Ishikawa (cell line): ENCODE results near the gene GUCY1A1.

ENCODE experiments used
- CEBPB ChIP-seq: IDR thresholded peaks from 2 replicates; pipeline ENCODE4 v1.6.1; 2012
- CREB1 ChIP-seq: IDR thresholded peaks from 2 replicates; pipeline ENCODE4 v1.6.1; 2012; ENCODE audit warnings: low read depth
- EGR1 ChIP-seq: IDR thresholded peaks from 2 replicates; pipeline ENCODE4 v1.6.1; 2012
- EP300 ChIP-seq: IDR thresholded peaks from 2 replicates; pipeline ENCODE4 v1.6.1; 2012; ENCODE audit warnings: borderline replicate concordance
- FOXM1 ChIP-seq: IDR thresholded peaks from 2 replicates; pipeline ENCODE4 v1.6.1; 2012; ENCODE audit warnings: low read depth, borderline replicate concordance
- MAX ChIP-seq: IDR thresholded peaks from 2 replicates; pipeline ENCODE4 v1.6.1; 2012
- NFIC ChIP-seq: IDR thresholded peaks from 2 replicates; pipeline ENCODE4 v1.6.1; 2012
- RAD21 ChIP-seq: IDR thresholded peaks from 2 replicates; pipeline ENCODE4 v1.6.1; 2012; ENCODE audit warnings: low read depth
- TAF1 ChIP-seq: IDR thresholded peaks from 2 replicates; pipeline ENCODE4 v1.6.1; 2012; ENCODE audit warnings: low read depth, mild to moderate bottlenecking
- TCF12 ChIP-seq: IDR thresholded peaks from 2 replicates; pipeline ENCODE4 v1.6.1; 2012; ENCODE audit warnings: low read depth
- TEAD4 ChIP-seq: IDR thresholded peaks from 2 replicates; pipeline ENCODE4 v1.6.1; 2012
- YY1 ChIP-seq: IDR thresholded peaks from 2 replicates; pipeline ENCODE4 v1.6.1; 2012; ENCODE audit warnings: low read depth
- ZBTB7A ChIP-seq: IDR thresholded peaks from 2 replicates; pipeline ENCODE4 v1.6.1; 2012; ENCODE audit warnings: low read depth
- TF ChIP-seq, protein P1 (sequence below): IDR thresholded peaks from 2 replicates; pipeline ENCODE4 v1.6.1; 2012
- TF ChIP-seq, protein P2 (sequence below): IDR thresholded peaks from 2 replicates; pipeline ENCODE4 v1.6.1; 2012; ENCODE audit warnings: low read depth, mild to moderate bottlenecking

GUCY1A1 gene

GRCh38 chr4:155684423-155684822, 17.8 kb downstream of the GUCY1A1 start:
- no peak for TF ChIP-seq TEAD4
- no peak for TF ChIP-seq TAF1
- TF ChIP-seq FOXM1 = no peak
- TF ChIP-seq EGR1 = no peak
- TF ChIP-seq MAX = no peak
- no peak for TF ChIP-seq TCF12
- TF ChIP-seq EP300 = no peak
- TF ChIP-seq YY1 = no peak
- TF ChIP-seq NFIC = no peak
- TF ChIP-seq ZBTB7A = no peak
- TF ChIP-seq RAD21 = no peak
- no peak for TF ChIP-seq CREB1
- TF ChIP-seq, protein P1, sequence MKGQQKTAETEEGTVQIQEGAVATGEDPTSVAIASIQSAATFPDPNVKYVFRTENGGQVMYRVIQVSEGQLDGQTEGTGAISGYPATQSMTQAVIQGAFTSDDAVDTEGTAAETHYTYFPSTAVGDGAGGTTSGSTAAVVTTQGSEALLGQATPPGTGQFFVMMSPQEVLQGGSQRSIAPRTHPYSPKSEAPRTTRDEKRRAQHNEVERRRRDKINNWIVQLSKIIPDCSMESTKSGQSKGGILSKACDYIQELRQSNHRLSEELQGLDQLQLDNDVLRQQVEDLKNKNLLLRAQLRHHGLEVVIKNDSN = no peak
- TF ChIP-seq CEBPB = no peak
- TF ChIP-seq, protein P2, sequence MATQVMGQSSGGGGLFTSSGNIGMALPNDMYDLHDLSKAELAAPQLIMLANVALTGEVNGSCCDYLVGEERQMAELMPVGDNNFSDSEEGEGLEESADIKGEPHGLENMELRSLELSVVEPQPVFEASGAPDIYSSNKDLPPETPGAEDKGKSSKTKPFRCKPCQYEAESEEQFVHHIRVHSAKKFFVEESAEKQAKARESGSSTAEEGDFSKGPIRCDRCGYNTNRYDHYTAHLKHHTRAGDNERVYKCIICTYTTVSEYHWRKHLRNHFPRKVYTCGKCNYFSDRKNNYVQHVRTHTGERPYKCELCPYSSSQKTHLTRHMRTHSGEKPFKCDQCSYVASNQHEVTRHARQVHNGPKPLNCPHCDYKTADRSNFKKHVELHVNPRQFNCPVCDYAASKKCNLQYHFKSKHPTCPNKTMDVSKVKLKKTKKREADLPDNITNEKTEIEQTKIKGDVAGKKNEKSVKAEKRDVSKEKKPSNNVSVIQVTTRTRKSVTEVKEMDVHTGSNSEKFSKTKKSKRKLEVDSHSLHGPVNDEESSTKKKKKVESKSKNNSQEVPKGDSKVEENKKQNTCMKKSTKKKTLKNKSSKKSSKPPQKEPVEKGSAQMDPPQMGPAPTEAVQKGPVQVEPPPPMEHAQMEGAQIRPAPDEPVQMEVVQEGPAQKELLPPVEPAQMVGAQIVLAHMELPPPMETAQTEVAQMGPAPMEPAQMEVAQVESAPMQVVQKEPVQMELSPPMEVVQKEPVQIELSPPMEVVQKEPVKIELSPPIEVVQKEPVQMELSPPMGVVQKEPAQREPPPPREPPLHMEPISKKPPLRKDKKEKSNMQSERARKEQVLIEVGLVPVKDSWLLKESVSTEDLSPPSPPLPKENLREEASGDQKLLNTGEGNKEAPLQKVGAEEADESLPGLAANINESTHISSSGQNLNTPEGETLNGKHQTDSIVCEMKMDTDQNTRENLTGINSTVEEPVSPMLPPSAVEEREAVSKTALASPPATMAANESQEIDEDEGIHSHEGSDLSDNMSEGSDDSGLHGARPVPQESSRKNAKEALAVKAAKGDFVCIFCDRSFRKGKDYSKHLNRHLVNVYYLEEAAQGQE = no peak

DNA sequence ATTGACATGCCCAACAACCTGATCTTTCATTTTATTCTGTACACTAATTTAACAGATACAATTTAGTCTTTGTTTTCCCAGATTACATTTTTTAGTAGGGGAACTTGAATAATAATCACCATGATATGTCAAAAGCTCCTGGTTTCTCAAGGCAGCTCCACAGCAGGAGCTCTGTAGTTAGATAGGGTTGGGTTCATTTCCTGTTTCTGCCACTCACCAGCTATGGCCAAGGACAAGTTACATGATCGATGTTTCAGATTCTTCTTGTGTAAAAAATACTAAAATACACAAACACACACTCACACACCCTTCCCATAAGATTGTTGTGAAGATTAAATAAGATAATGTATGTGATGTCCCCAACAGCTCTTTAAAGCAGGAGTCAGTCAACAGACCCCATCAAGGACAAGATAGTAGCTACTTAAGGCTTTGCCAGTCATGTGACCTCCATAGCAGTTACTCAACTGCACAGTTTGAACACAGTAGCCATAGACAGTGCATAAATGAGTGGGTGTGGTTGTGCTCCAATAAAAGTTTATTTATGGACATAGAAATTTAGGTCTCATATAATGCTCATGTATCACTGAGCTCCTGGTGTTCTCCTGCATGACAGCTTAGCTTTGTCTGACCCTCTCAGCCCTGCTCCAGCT, 18.4 kb downstream of the GUCY1A1 start:
- TF ChIP-seq TAF1 (no peak), MAX (no peak)

DNA sequence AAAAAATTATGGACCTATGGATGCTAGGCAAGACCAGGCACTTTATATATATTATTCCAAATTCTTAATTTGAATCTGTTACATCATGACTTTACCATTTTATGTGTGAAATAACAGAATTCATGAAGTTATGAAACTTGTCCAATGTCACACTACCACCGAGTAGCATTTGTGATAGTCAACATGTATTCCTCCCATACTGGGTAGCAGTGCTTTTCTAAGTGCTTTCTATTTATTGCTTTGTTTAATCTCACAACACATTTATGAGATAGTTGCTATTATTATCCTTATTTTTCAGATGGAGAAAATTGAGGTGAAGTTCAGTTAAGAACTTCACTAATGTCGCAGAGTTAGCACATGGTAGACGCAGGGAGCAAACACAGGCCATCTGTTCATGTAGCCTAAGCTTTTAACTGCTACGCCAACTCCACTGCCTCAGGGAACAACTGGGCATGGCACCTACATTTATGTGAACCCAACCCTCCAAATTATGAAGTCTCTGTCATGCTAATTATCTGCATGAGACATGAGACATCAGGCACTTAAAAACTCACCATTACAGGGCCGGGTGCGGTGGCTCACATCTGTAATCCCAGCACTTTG, 20.8 kb downstream of the GUCY1A1 start:
- TF ChIP-seq, protein P1 = no peak
- no peak for TF ChIP-seq CREB1
- TF ChIP-seq NFIC = no peak
- TF ChIP-seq MAX = no peak
- no peak for TF ChIP-seq TAF1
- no peak for TF ChIP-seq TCF12
- no peak for TF ChIP-seq YY1
- TF ChIP-seq CEBPB = no peak
- TF ChIP-seq ZBTB7A = no peak
- no peak for TF ChIP-seq RAD21
- no peak for TF ChIP-seq FOXM1
- TF ChIP-seq EP300 = no peak
- TF ChIP-seq, protein P2 = no peak

GRCh38 chr4:155688211-155688610, 21.6 kb downstream of the GUCY1A1 start:
- no peak for TF ChIP-seq YY1
- TF ChIP-seq CEBPB = no peak
- no peak for TF ChIP-seq NFIC
- TF ChIP-seq EGR1 = no peak
- TF ChIP-seq TEAD4 = no peak
- TF ChIP-seq FOXM1 = no peak
- TF ChIP-seq CREB1 = no peak
- no peak for TF ChIP-seq MAX
- TF ChIP-seq, protein P2 = no peak
- no peak for TF ChIP-seq RAD21
- no peak for TF ChIP-seq EP300
- TF ChIP-seq TCF12 = no peak
- TF ChIP-seq ZBTB7A = no peak
- TF ChIP-seq TAF1 = no peak
- TF ChIP-seq, protein P1 = no peak
